B cell (primary cell): ENCODE results near the gene GATAD2A. TPM values are rescaled to one million over a fixed set of nuclear protein-coding genes. Genes with fewer than 3 reads are reported as not detected.

Experiments
- ATAC-seq: fragments of 200-7000 bp; cut with Tn5 transposase; one replicate; pipeline ENCODE4 v1.10.0; 2021; ENCODE audit warnings: low read depth, mild to moderate bottlenecking, moderate number of reproducible peaks, moderate library complexity
- CTCF ChIA-PET: fragments of 350-600 bp; sonication (Branson Sonifier 250); formaldehyde crosslinking; loops from one replicate; lab custom pipeline; 2021; ENCODE audit warnings: antibody characterized with exemption, inconsistent platforms; lab: Charles Lee
- POLR2A ChIA-PET: fragments of 350-600 bp; sonication (Branson Sonifier 250); formaldehyde crosslinking; loops from one replicate; lab custom pipeline; 2021; ENCODE audit warnings: antibody characterized with exemption; lab: Charles Lee
- DNase-seq: peaks from one replicate; pipeline ENCODE4 v3.0.0; 2013
- H2AFZ ChIP-seq: 2 replicates; pipeline ENCODE4 v1.6.1; 2012; ENCODE audit warnings: mild to moderate bottlenecking, low read depth, low read length; ENCODE audit not compliant: insufficient read depth, poor library complexity, severe bottlenecking
- H3K27ac ChIP-seq, 2 donors: 1 replicate in 1 of 2; 2 replicates in 1 of 2; pipeline ENCODE4 v1.5.1; 2012 to 2013; ENCODE audit warnings: low read length in 2 of 2, mild to moderate bottlenecking in 2 of 2, moderate library complexity in 1 of 2
- H3K27me3 ChIP-seq, 4 experiments: fragments of 200-600 bp in 1 of 4; sonication (generic) in 1 of 4; replicated peaks in 1 of 4; 1 replicate in 2 of 4; 2 replicates in 2 of 4; pipeline versions ENCODE4 v1.6.1 to v1.7.0; 2013 to 2016; ENCODE audit warnings: low read length in 3 of 4, mild to moderate bottlenecking in 2 of 4, mixed read lengths in 1 of 4, moderate library complexity in 1 of 4; ENCODE audit not compliant: insufficient read depth in 4 of 4, control insufficient read depth in 3 of 4; ENCODE audit errors: control extremely low read depth in 1 of 4
- H3K36me3 ChIP-seq, 2 experiments: replicated peaks in 1 of 2; 1 replicate in 1 of 2; 2 replicates in 1 of 2; pipeline versions ENCODE4 v1.6.1 to v1.7.1; 2013; ENCODE audit warnings: low read length in 1 of 2; ENCODE audit not compliant: insufficient read depth in 2 of 2, control insufficient read depth in 1 of 2; ENCODE audit errors: control extremely low read depth in 1 of 2, extremely low read depth in 1 of 2
- H3K4me1 ChIP-seq, 2 donors: fragments of 200-600 bp in 1 of 2; sonication (generic) in 1 of 2; 1 replicate in 1 of 2; 2 replicates in 1 of 2; pipeline versions ENCODE4 v1.5.1 to v1.6.1; 2013 to 2017; ENCODE audit warnings: low read length in 2 of 2; ENCODE audit not compliant: control insufficient read depth in 2 of 2, insufficient read depth in 2 of 2
- H3K4me2 ChIP-seq: replicated peaks from 2 replicates; pipeline ENCODE3; 2012; ENCODE audit warnings: mild to moderate bottlenecking, low read depth, low read length; ENCODE audit not compliant: poor library complexity, severe bottlenecking
- H3K4me3 ChIP-seq, 5 experiments: fragments of 200-600 bp in 1 of 5; sonication (generic) in 1 of 5; 1 replicate in 3 of 5; 2 replicates in 2 of 5; pipeline versions ENCODE4 v1.5.1 to v1.7.0; 2011 to 2016; ENCODE audit warnings: low read length in 4 of 5, mild to moderate bottlenecking in 4 of 5, low read depth in 2 of 5, control low read depth in 1 of 5, moderate library complexity in 1 of 5; ENCODE audit not compliant: insufficient read depth in 1 of 5; ENCODE audit errors: control extremely low read depth in 1 of 5, extremely low read depth in 1 of 5
- H3K79me2 ChIP-seq: fragments of 200-600 bp; sonication (generic); one replicate; pipeline ENCODE4 v1.6.0; 2016; ENCODE audit warnings: low read length; ENCODE audit not compliant: control insufficient read depth, insufficient read depth
- H3K9ac ChIP-seq: fragments of 200-600 bp; sonication (generic); 2 replicates; pipeline ENCODE4 v1.6.1; 2017; ENCODE audit warnings: mild to moderate bottlenecking, low read length, moderate library complexity
- H3K9me3 ChIP-seq, 3 donors: one replicate each; pipeline versions ENCODE4 v1.6.1 to v1.7.1; 2013; ENCODE audit warnings: low read length in 2 of 3; ENCODE audit not compliant: control insufficient read depth in 2 of 3, insufficient read depth in 1 of 3; ENCODE audit errors: control extremely low read depth in 1 of 3
- H4K20me1 ChIP-seq: 2 replicates; pipeline ENCODE4 v1.6.0; 2012; ENCODE audit warnings: mild to moderate bottlenecking, low read length; ENCODE audit not compliant: insufficient read depth, control insufficient read depth, poor library complexity, severe bottlenecking
- H3K27ac Mint-ChIP-seq: one replicate; pipeline ENCODE4 v1.8.0; 2021; ENCODE audit warnings: mixed read lengths
- H3K27me3 Mint-ChIP-seq: one replicate; pipeline ENCODE4 v1.8.0; 2021; ENCODE audit warnings: mixed read lengths
- H3K4me1 Mint-ChIP-seq: one replicate; pipeline ENCODE4 v1.8.0; 2021; ENCODE audit warnings: mixed read lengths
- H3K4me3 Mint-ChIP-seq: one replicate; pipeline ENCODE4 v1.8.0; 2021; ENCODE audit warnings: mixed read lengths
- H3K9me3 Mint-ChIP-seq: one replicate; pipeline ENCODE4 v1.8.0; 2022; ENCODE audit warnings: mixed read lengths; ENCODE audit not compliant: insufficient read depth
- EZH2 ChIP-seq: IDR thresholded peaks from 2 replicates; pipeline ENCODE4 v1.6.1; 2012; ENCODE audit warnings: borderline replicate concordance, low read depth, mild to moderate bottlenecking, moderate library complexity, low read length; ENCODE audit not compliant: insufficient read depth, poor library complexity, severe bottlenecking
- WGBS: methylation state at CpG from one replicate; pipeline ENCODE4 v1.1.5; 2013; ENCODE audit warnings: missing lambda C conversion rate; ENCODE audit not compliant: insufficient coverage; 5-methylcytosine and 5-hydroxymethylcytosine counted together
- intact Hi-C: fragments of 100-400 bp; cut with micrococcal nuclease; formaldehyde crosslinking; loops from one replicate; pipeline ENCODE4 v1.10.0; 2022
- polyA plus RNA-seq: library from polyadenylated mRNA; depleted of rRNA; stranded (reverse); fragments of >200 nt; gene quantifications from 2 replicates; pipeline ENCODE4 v1.2.3, GENCODE V29; 2012
- total RNA-seq, 2 donors: library from RNA; stranded (reverse); fragments of 120-200 nt in 1 of 2; gene quantifications; 1 replicate in 1 of 2; 2 replicates in 1 of 2; pipeline versions ENCODE4 v1.2.3 to v1.2.4, GENCODE V29; 2013 to 2022
- TF ChIP-seq, protein P1 (sequence below): fragments of 200-600 bp; IDR thresholded peaks from one replicate; pipeline ENCODE4 v1.8.0; 2022; ENCODE audit warnings: antibody characterized with exemption, mild to moderate bottlenecking

The GATAD2A gene
- total and polyA plus RNA-seq, 2 donors (not counting 1 experiment from before 2014, with no cell fraction given) = 28.8 to 76.3 TPM

DNA sequence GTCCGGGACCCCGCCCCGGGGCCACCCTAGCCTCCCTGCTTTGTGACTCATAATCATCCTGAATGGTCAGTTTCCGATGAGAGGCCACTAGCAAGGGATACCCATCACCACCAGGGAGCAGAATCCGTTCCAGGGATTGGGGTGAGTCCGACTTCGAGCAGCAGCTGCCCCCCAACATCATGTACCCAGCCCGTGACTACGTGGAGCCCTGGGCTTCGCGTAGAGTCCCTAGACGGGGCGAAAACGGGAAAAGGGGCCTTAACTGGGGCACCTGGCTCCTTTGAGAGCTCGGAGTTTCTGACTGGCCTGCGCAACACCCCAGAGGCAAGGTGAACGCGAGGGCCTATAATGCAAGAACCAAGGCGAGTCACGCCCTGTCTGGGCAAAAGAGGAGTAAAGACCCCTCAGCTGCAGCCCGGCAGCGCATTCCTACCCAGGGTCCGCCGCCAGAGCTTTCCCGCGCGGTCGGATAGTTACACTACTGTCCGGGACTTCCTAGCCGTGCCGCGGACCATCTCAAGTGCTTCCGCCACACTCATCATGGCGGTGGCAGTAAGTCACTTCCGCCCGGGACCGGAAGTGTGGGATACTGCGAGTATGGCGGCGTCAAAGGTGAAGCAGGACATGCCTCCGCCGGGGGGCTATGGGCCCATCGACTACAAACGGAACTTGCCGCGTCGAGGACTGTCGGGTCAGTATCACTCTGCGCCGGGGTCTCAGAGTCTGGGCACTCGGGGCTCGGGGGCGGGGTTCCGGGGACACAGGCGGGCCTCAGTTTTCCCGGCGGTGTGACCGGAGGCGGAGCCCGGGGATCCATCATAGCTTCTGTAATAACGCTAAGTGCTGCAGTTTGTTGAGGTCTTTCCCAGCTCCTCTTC lies 110.4 kb downstream of the GATAD2A start, which contains the start of gene NDUFA13:
Gene NDUFA13, plus strand, starts transcription at position 584 of the 878 bp plus-strand sequence. Its CDS starts 14 bp downstream, at position 598.
- POLR2A ChIA-PET = interaction anchor here (0.5 to 2.0 kb wide), 12 partner anchors 50 to 1147 kb away, joined by 3 to 10 read pairs (median 4); partner anchors contain the start of genes ATP13A1, GATAD2A and ZNF14
- H3K9ac ChIP-seq = peak within 1 kb of the TSS; percentile 80
- H3K4me1 Mint-ChIP-seq = peaks cover 27% of the 10 kb centered on the region
- H3K4me1 ChIP-seq = peaks cover 12 to 23% of the 10 kb centered on the region in 2 donors
- no peaks in the 10 kb centered on the region for H3K27me3 Mint-ChIP-seq
- H3K9me3 ChIP-seq = peaks cover 0 to 17% (median 0%) of the 10 kb centered on the region in 3 donors
- peak within 1 kb of the TSS; percentile 88 for H2AFZ ChIP-seq
- CTCF ChIA-PET = interaction anchor here (0.7 to 1.8 kb wide), 3 partner anchors 16 to 741 kb away, joined by 3 to 9 read pairs (median 3); no protein-coding TSS in a partner anchor
- TF ChIP-seq, protein P1, sequence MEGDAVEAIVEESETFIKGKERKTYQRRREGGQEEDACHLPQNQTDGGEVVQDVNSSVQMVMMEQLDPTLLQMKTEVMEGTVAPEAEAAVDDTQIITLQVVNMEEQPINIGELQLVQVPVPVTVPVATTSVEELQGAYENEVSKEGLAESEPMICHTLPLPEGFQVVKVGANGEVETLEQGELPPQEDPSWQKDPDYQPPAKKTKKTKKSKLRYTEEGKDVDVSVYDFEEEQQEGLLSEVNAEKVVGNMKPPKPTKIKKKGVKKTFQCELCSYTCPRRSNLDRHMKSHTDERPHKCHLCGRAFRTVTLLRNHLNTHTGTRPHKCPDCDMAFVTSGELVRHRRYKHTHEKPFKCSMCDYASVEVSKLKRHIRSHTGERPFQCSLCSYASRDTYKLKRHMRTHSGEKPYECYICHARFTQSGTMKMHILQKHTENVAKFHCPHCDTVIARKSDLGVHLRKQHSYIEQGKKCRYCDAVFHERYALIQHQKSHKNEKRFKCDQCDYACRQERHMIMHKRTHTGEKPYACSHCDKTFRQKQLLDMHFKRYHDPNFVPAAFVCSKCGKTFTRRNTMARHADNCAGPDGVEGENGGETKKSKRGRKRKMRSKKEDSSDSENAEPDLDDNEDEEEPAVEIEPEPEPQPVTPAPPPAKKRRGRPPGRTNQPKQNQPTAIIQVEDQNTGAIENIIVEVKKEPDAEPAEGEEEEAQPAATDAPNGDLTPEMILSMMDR = no peak
- TF ChIP-seq EZH2 = no peak
- 6% methylated on average over 60 of the region's 61 CpGs for WGBS
- H3K4me3 ChIP-seq = peak within 1 kb of the TSS; percentile 82 to 99 (median 95)
- peaks cover 52% of the 10 kb centered on the region for H3K79me2 ChIP-seq
- H3K27ac Mint-ChIP-seq = peak within 1 kb of the TSS; percentile 92
- peak; percentile 96 for DNase-seq
- no peaks in the 10 kb centered on the region for H3K9me3 Mint-ChIP-seq
- peak within 1 kb of the TSS; percentile 85 for H3K4me2 ChIP-seq
- peak within 1 kb of the TSS; percentile 72 to 81 for H3K27ac ChIP-seq
- peaks cover 11% of the 10 kb centered on the region for H4K20me1 ChIP-seq
- no peaks in the 10 kb centered on the region for H3K27me3 ChIP-seq
- peaks cover 4% of the 10 kb centered on the region in 2 experiments for H3K36me3 ChIP-seq
- H3K4me3 Mint-ChIP-seq = peak within 1 kb of the TSS; percentile 93
- peak; percentile 94 for ATAC-seq
- intact Hi-C loops = loop anchor here (1.0 to 10.0 kb wide), 6 partner anchors 111 to 559 kb away; partner anchors contain the start of genes ATP13A1, GATAD2A, MAU2 and SUGP1
